Prostate gland (tissue), 2 donors: ENCODE data around the gene CPEB2.
"Not testable (repeated sequence)": the region's sequence is repeated elsewhere in the genome, so short reads cannot be mapped to it uniquely, and the experiment has no call there.

Experiments used
- CTCF ChIP-seq, 4 experiments: fragments of 200-600 bp in 2 of 4; fragments of 450-650 bp in 2 of 4; sonication (generic) in 2 of 4; IDR thresholded peaks; 1 replicate in 3 of 4; 2 replicates in 1 of 4; pipeline ENCODE4 v1.5.1; 2016 to 2019; ENCODE audit warnings: antibody characterized with exemption in 4 of 4, mild to moderate bottlenecking in 2 of 4, moderate library complexity in 2 of 4
- POLR2A ChIP-seq: fragments of 450-650 bp; IDR thresholded peaks from one replicate; pipeline ENCODE4 v1.6.1; 2016; ENCODE audit warnings: antibody characterized with exemption, mild to moderate bottlenecking
- POLR2AphosphoS5 ChIP-seq: sonication (generic); formaldehyde crosslinking; IDR thresholded peaks from one replicate; pipeline ENCODE4 v1.6.1; 2017; ENCODE audit warnings: antibody characterized with exemption

- not testable (repeated sequence) for TF ChIP-seq POLR2A; CTCF (IDR thresholded peaks at IDR 0.05); POLR2AphosphoS5
Measured at GRCh38 chr4:15085762-15086161, 83.5 kb downstream of the CPEB2 start.
